Measurements from ENCODE around the gene IGF1. TPM values are rescaled to one million over a fixed set of nuclear protein-coding genes. Genes with fewer than 3 reads are reported as not detected.

The IGF1 gene
- total RNA-seq, 1 donor from 2014 or later: 73.5 TPM

DNA sequence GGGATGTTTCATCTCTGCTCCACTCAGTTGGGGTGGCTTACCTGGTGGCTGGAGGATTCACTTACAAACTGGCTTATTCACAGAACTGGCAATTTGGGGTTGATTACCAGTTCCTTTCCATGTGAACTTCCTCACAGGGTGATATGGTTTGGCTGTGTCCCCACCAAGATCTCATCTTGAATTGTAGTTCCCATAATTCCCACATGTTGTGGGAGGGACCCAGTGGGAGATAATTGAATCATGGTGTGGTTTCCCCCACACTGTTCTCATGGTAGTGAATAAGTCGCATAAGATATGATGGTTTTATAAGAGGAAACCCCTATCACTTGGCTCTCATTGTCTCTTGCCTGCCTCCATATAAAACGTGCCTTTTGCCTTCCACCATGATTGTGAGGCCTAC, 26.9 kb upstream of the IGF1 start:
- no peak overlapping the region for H3K4me3 ChIP-seq
- H3K27ac ChIP-seq: no peak overlapping the region
- no peak for DNase-seq (ENCODE audit: low spot score in 2 of 2)
- no peaks in the 10 kb centered on the region for H3K27me3 ChIP-seq
- no peaks in the 10 kb centered on the region for H3K9me3 ChIP-seq
- H3K36me3 ChIP-seq: no peaks in the 10 kb centered on the region
- no peaks in the 10 kb centered on the region for H3K4me1 ChIP-seq
- TF ChIP-seq, protein P1, sequence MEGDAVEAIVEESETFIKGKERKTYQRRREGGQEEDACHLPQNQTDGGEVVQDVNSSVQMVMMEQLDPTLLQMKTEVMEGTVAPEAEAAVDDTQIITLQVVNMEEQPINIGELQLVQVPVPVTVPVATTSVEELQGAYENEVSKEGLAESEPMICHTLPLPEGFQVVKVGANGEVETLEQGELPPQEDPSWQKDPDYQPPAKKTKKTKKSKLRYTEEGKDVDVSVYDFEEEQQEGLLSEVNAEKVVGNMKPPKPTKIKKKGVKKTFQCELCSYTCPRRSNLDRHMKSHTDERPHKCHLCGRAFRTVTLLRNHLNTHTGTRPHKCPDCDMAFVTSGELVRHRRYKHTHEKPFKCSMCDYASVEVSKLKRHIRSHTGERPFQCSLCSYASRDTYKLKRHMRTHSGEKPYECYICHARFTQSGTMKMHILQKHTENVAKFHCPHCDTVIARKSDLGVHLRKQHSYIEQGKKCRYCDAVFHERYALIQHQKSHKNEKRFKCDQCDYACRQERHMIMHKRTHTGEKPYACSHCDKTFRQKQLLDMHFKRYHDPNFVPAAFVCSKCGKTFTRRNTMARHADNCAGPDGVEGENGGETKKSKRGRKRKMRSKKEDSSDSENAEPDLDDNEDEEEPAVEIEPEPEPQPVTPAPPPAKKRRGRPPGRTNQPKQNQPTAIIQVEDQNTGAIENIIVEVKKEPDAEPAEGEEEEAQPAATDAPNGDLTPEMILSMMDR (IDR thresholded peaks at IDR 0.05): no peak
- intact Hi-C loops (cut with DNase I): no loop called here

- intact Hi-C loops (cut with DNase I): no loop called here
- Histone ChIP-seq H3K36me3 (no peaks in the 10 kb centered on the region), H3K4me3 (no peak overlapping the region), H3K27ac (no peak overlapping the region), H3K4me1 (no peaks in the 10 kb centered on the region), H3K9me3 (no peaks in the 10 kb centered on the region), H3K27me3 (no peaks in the 10 kb centered on the region)
- DNase-seq (ENCODE audit: low spot score in 2 of 2): no peak
- TF ChIP-seq, protein P1 (IDR thresholded peaks at IDR 0.05): no peak
These were observed 24.5 kb upstream of the IGF1 start for GRCh38 chr12:102504871-102505270.

- intact Hi-C loops (cut with DNase I): no loop called here
- TF ChIP-seq, protein P1 (IDR thresholded peaks at IDR 0.05): no peak
- no peak overlapping the region for H3K4me3 ChIP-seq
- H3K4me1 ChIP-seq: no peaks in the 10 kb centered on the region
- H3K27ac ChIP-seq: no peak overlapping the region
- H3K36me3 ChIP-seq: no peaks in the 10 kb centered on the region
- H3K27me3 ChIP-seq: no peaks in the 10 kb centered on the region
- no peak for DNase-seq (ENCODE audit: low spot score in 2 of 2)
- no peaks in the 10 kb centered on the region for H3K9me3 ChIP-seq
These were observed 23.9 kb upstream of the IGF1 start for GRCh38 chr12:102504280-102504679.

DNA sequence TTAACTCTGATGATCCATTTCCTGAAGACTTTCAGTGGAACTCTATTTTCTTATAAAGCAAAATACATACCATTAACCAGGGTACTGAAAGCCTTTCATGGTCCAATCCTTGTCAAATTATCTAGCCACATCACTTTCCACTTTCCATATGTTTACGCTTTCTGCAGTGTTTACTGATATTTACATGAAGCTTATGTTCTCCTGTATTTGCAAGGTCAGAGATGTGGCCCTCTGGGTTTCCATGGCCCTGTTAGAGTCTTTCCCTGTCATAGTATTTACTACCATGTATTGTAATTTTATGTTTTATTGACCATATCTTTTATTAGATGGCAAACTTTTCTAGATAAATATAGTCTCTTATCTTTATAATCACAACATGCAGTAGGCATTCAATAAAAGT, 23.5 kb upstream of the IGF1 start:
- H3K27ac ChIP-seq: no peak overlapping the region
- H3K4me1 ChIP-seq: no peaks in the 10 kb centered on the region
- H3K4me3 ChIP-seq: no peak overlapping the region
- H3K27me3 ChIP-seq: no peaks in the 10 kb centered on the region
- no peaks in the 10 kb centered on the region for H3K36me3 ChIP-seq
- no peaks in the 10 kb centered on the region for H3K9me3 ChIP-seq
- intact Hi-C loops (cut with DNase I): no loop called here
- no peak for DNase-seq (ENCODE audit: low spot score in 2 of 2)
- TF ChIP-seq, protein P1 (IDR thresholded peaks at IDR 0.05): no peak

DNA sequence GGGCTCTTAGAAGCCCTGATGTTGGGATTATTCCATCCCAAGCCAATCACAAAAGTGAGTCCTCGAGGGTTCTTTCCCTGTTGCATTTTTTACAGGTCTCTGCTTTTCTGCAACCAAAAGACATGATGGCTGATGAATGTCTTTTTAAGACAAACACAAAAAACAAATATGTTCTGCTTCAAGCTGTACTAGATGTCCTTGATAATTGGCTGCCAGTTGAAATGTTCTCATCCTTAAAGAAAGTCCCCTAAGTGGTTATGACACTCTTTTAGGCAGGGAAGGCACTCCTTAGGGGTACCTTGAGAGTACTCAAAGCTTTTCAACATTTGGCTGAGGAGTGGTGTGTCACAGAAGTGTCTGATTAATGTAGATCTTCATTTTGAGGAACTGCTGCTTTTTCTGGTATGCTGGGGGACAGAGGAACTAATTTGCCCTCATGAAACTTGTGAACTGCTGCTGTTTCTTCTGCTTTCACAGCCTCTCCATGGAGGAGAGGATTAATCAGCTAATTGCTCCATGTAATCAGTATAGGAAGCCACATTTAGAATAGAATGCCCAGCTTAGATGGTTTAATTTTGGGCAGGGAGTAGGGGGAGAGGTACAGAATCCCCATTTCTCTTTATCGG, 22.8 kb upstream of the IGF1 start:
- TF ChIP-seq, protein P1 (IDR thresholded peaks at IDR 0.05): no peak
- no peaks in the 10 kb centered on the region for H3K4me1 ChIP-seq

GRCh38 chr12:102501773-102502172, 21.4 kb upstream of the IGF1 start:
- no peak for DNase-seq (ENCODE audit: low spot score in 2 of 2)
- TF ChIP-seq, protein P1 (IDR thresholded peaks at IDR 0.05): no peak
- no peak overlapping the region for H3K4me3 ChIP-seq
- no peaks in the 10 kb centered on the region for H3K9me3 ChIP-seq
- intact Hi-C loops (cut with DNase I): no loop called here
- H3K27me3 ChIP-seq: no peaks in the 10 kb centered on the region
- no peak overlapping the region for H3K27ac ChIP-seq
- no peaks in the 10 kb centered on the region for H3K4me1 ChIP-seq
- H3K36me3 ChIP-seq: no peaks in the 10 kb centered on the region

More for the DNA sequence above, 22.8 kb upstream of the IGF1 start:
- intact Hi-C loops (cut with DNase I): no loop called here
- H3K27me3 ChIP-seq: no peaks in the 10 kb centered on the region
- no peak overlapping the region for H3K27ac ChIP-seq
- H3K9me3 ChIP-seq: no peaks in the 10 kb centered on the region
- DNase-seq (ENCODE audit: low spot score in 2 of 2): no peak
- no peaks in the 10 kb centered on the region for H3K36me3 ChIP-seq
- H3K4me3 ChIP-seq: no peak overlapping the region
